DOHH2 (cell line): ENCODE data around the gene ZNF197.

Experiments used
- H3F3A ChIP-seq: fragments of 200-600 bp; sonication (generic), shearing (Covaris generic); 2 replicates; pipeline ENCODE4 v1.6.0; 2016; ENCODE audit warnings: antibody characterized with exemption, mild to moderate bottlenecking; ENCODE audit not compliant: control insufficient read depth, insufficient read depth
- H3K27ac ChIP-seq: fragments of 200-600 bp; sonication (generic); 2 replicates; pipeline ENCODE4 v1.5.1; 2014; ENCODE audit warnings: low read depth, mild to moderate bottlenecking, low read length, moderate library complexity
- H3K27me3 ChIP-seq: fragments of 200-600 bp; sonication (generic); 2 replicates; pipeline ENCODE4 v1.6.1; 2014; ENCODE audit warnings: mild to moderate bottlenecking, low read length, mixed read lengths; ENCODE audit not compliant: control insufficient read depth
- H3K36me3 ChIP-seq: fragments of 200-600 bp; sonication (generic); 2 replicates; pipeline ENCODE4 v1.6.1; 2014; ENCODE audit warnings: mild to moderate bottlenecking, low read length, moderate library complexity, mixed read lengths; ENCODE audit not compliant: control insufficient read depth
- H3K4me1 ChIP-seq: fragments of 200-600 bp; sonication (generic); 2 replicates; pipeline ENCODE4 v1.6.1; 2014; ENCODE audit warnings: mild to moderate bottlenecking, low read length, mixed read lengths; ENCODE audit not compliant: control insufficient read depth
- H3K4me2 ChIP-seq: fragments of 200-600 bp; sonication (generic); 2 replicates; pipeline ENCODE4 v1.6.0; 2014; ENCODE audit warnings: mild to moderate bottlenecking, low read length, moderate library complexity
- H3K4me3 ChIP-seq: fragments of 200-600 bp; sonication (generic); 2 replicates; pipeline ENCODE4 v1.5.1; 2014; ENCODE audit warnings: mild to moderate bottlenecking, low read length, mixed read lengths
- H3K79me2 ChIP-seq: fragments of 200-600 bp; sonication (generic); 2 replicates; pipeline ENCODE4 v1.6.1; 2014; ENCODE audit warnings: mild to moderate bottlenecking, low read length, mixed read lengths; ENCODE audit not compliant: control insufficient read depth
- H3K9me2 ChIP-seq: fragments of 200-600 bp; sonication (generic); replicated peaks from 2 replicates; pipeline ENCODE4 v1.6.1; 2014; ENCODE audit warnings: mild to moderate bottlenecking, low read length, mixed read lengths; ENCODE audit not compliant: control insufficient read depth
- H3K9me3 ChIP-seq: fragments of 200-600 bp; sonication (generic); 2 replicates; pipeline ENCODE4 v1.6.1; 2014; ENCODE audit warnings: antibody characterized with exemption, low read length, mixed read lengths; ENCODE audit not compliant: control insufficient read depth, insufficient read depth
- H4K20me1 ChIP-seq: fragments of 200-600 bp; sonication (generic); 2 replicates; pipeline ENCODE4 v1.6.0; 2014; ENCODE audit warnings: low read depth, mild to moderate bottlenecking, antibody characterized with exemption, low read length, moderate library complexity; ENCODE audit not compliant: control insufficient read depth, insufficient read depth
- CTCF ChIP-seq: fragments of 200-600 bp; sonication (generic); IDR thresholded peaks from one replicate; pipeline ENCODE4 v1.5.1; 2014; ENCODE audit warnings: antibody characterized with exemption, mild to moderate bottlenecking, low read depth, low read length; ENCODE audit not compliant: poor library complexity, severe bottlenecking
- EZH2phosphoT487 ChIP-seq: fragments of 200-600 bp; sonication (generic); IDR thresholded peaks from 2 replicates; pipeline ENCODE4 v1.6.1; 2017; ENCODE audit warnings: borderline replicate concordance, mild to moderate bottlenecking, antibody characterized with exemption, low read length, moderate library complexity, mixed read lengths

ZNF197 gene

DNA sequence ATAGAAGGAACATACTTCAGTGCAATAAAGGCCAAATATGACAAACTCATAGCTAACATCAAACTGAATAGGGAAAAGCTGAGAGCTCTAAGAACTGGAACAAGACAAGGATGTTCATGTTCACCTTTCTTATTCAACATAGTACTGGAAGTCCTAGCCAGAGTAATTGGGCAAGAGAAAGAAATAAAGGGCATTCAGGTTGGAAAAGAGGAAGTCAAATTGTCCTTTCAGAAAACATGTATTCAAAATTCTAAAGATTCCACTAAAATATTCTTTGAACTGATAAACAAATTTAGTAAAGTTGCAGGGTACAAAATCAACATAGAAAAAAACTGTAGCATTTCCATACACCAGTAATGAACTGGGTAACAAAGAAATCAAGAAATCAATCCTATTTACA, 12.2 kb upstream of the ZNF197 start:
- Histone ChIP-seq H3K4me2 (no peak overlapping the region), H3K9me3 (no peaks in the 10 kb centered on the region), H3K9me2 (no peaks in the 10 kb centered on the region), H3K27me3 (no peaks in the 10 kb centered on the region), H4K20me1 (no peaks in the 10 kb centered on the region), H3K27ac (no peak overlapping the region), H3K79me2 (no peaks in the 10 kb centered on the region), H3K4me1 (no peaks in the 10 kb centered on the region), H3F3A (no peaks in the 10 kb centered on the region), H3K36me3 (no peaks in the 10 kb centered on the region), H3K4me3 (no peak overlapping the region)
- no peak for TF ChIP-seq CTCF
- TF ChIP-seq EZH2phosphoT487: no peak

DNA sequence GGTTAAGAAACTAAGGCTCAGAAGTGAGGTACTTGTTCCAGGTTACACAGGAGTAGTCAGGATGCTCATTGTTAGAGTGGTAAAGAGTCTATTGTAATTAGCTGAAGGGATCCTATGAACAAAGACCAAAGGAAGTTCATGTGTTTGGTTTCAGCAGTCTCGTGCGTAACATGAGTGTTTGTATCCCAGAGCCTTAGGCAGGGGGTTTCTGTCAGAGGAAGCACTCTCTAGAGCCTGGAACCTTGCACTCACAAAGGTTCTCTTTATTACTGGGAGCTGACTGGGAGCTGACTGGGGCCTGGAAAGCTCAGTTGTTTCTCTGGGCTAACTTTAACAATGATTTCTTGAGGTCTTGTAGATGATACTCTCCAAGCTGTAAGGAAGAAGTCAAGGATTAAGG, 3.9 kb downstream of the ZNF197 start:
- H4K20me1 ChIP-seq: no peaks in the 10 kb centered on the region
- H3F3A ChIP-seq: no peaks in the 10 kb centered on the region
- peaks cover 13% of the 10 kb centered on the region for H3K4me1 ChIP-seq
- TF ChIP-seq CTCF: no peak
- no peak for TF ChIP-seq EZH2phosphoT487
- H3K4me2 ChIP-seq: no peak overlapping the region
- H3K9me2 ChIP-seq: no peaks in the 10 kb centered on the region
- H3K36me3 ChIP-seq: peaks cover 30% of the 10 kb centered on the region
- no peak overlapping the region for H3K27ac ChIP-seq
- H3K79me2 ChIP-seq: peaks cover 38% of the 10 kb centered on the region
- no peak overlapping the region for H3K4me3 ChIP-seq
- H3K9me3 ChIP-seq: no peaks in the 10 kb centered on the region
- no peaks in the 10 kb centered on the region for H3K27me3 ChIP-seq

DNA sequence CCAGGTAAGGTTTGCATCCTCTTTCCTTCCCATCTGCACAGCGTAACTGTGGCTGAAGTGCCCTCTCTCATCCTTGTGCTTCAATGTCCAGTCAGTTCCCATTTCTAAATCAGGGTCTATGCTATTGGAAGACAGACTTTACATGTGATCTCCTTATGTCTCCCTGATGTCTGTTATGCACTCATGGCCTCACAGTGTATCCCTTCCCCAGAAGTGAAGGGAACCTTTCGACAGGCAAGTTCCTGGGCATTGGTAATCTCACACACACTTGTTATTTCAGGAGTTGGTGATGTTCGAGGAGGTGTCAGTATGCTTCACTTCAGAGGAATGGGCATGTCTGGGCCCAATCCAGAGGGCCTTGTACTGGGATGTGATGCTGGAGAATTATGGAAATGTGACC, 7.4 kb downstream of the ZNF197 start:
- Histone ChIP-seq H3K4me1 (no peaks in the 10 kb centered on the region), H3K9me2 (no peaks in the 10 kb centered on the region), H3K9me3 (no peaks in the 10 kb centered on the region), H3K36me3 (peaks cover 51% of the 10 kb centered on the region), H3K27ac (no peak overlapping the region), H3F3A (no peaks in the 10 kb centered on the region), H4K20me1 (no peaks in the 10 kb centered on the region), H3K4me3 (no peak overlapping the region), H3K79me2 (peaks cover 17% of the 10 kb centered on the region), H3K4me2 (no peak overlapping the region), H3K27me3 (no peaks in the 10 kb centered on the region)
- TF ChIP-seq CTCF (no peak), EZH2phosphoT487 (no peak)

DNA sequence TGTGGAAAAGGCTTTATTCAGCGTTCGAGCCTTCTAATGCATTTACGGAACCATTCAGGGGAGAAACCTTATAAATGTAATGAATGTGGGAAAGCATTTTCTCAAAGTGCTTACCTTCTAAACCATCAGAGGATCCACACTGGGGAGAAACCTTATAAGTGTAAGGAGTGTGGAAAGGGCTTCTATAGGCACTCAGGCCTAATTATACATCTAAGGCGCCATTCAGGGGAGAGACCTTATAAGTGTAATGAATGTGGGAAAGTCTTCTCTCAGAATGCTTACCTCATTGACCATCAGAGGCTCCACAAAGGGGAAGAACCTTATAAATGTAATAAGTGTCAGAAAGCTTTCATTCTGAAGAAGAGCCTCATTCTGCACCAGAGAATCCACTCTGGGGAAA, 17.5 kb downstream of the ZNF197 start:
- Histone ChIP-seq H3K4me3 (no peak overlapping the region), H3K4me2 (no peak overlapping the region), H3K79me2 (no peaks in the 10 kb centered on the region), H3K9me3 (peaks cover 17% of the 10 kb centered on the region; the same call in 1 of the 2 replicates), H3K27me3 (no peaks in the 10 kb centered on the region), H3K9me2 (no peaks in the 10 kb centered on the region), H3F3A (no peaks in the 10 kb centered on the region), H3K4me1 (peaks cover 6% of the 10 kb centered on the region), H3K27ac (no peak overlapping the region), H3K36me3 (peaks cover 65% of the 10 kb centered on the region), H4K20me1 (no peaks in the 10 kb centered on the region)
- no peak for TF ChIP-seq CTCF
- TF ChIP-seq EZH2phosphoT487: no peak
